ENCODE results near the gene ZBTB7C. TPM values are rescaled to one million over a fixed set of nuclear protein-coding genes. Genes with fewer than 3 reads are reported as not detected.

The ZBTB7C gene
- total RNA-seq, 1 experiment from 2014 or later = 0.18 TPM

GRCh38 chr18:48303883-48304282 is 105.3 kb downstream of the ZBTB7C start:
- Histone ChIP-seq H3K4me3 (ENCODE audit: low read depth, low read length) (no peak overlapping the region), H3K9me3 (no peaks in the 10 kb centered on the region), H3K36me3 (ENCODE audit: control insufficient read depth, insufficient read depth, low read length) (no peaks in the 10 kb centered on the region), H3K27me3 (replicated peaks; ENCODE audit: control insufficient read depth, insufficient read depth, low read length) (no peaks in the 10 kb centered on the region), H3K4me1 (no peaks in the 10 kb centered on the region)
- BruUV-seq (replicated peaks) = no TSS peak
- Mint-ChIP-seq H3K36me3 (ENCODE audit: insufficient read depth, unreplicated experiment) (no peaks in the 10 kb centered on the region), H3K27ac (ENCODE audit: unreplicated experiment) (no peak overlapping the region), H3K4me1 (ENCODE audit: low read depth, unreplicated experiment) (no peaks in the 10 kb centered on the region), H3K4me3 (ENCODE audit: unreplicated experiment) (no peak overlapping the region), H3K27me3 (ENCODE audit: insufficient read depth, unreplicated experiment) (no peaks in the 10 kb centered on the region), H3K9me3 (ENCODE audit: unreplicated experiment) (no peaks in the 10 kb centered on the region)
- intact Hi-C loops (cut with micrococcal nuclease; ENCODE audit: unreplicated experiment) = no loop called here
- TF ChIP-seq, protein P1, sequence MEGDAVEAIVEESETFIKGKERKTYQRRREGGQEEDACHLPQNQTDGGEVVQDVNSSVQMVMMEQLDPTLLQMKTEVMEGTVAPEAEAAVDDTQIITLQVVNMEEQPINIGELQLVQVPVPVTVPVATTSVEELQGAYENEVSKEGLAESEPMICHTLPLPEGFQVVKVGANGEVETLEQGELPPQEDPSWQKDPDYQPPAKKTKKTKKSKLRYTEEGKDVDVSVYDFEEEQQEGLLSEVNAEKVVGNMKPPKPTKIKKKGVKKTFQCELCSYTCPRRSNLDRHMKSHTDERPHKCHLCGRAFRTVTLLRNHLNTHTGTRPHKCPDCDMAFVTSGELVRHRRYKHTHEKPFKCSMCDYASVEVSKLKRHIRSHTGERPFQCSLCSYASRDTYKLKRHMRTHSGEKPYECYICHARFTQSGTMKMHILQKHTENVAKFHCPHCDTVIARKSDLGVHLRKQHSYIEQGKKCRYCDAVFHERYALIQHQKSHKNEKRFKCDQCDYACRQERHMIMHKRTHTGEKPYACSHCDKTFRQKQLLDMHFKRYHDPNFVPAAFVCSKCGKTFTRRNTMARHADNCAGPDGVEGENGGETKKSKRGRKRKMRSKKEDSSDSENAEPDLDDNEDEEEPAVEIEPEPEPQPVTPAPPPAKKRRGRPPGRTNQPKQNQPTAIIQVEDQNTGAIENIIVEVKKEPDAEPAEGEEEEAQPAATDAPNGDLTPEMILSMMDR (IDR thresholded peaks at IDR 0.05; ENCODE audit: insufficient read depth in 1 of 2, low read depth in 1 of 2, low read length in 1 of 2, severe bottlenecking in 1 of 2, unreplicated experiment in 1 of 2) = no peak
- ChIA-PET POLR2A (no interaction called here), CTCF (no interaction called here)
- no peak for DNase-seq

DNA sequence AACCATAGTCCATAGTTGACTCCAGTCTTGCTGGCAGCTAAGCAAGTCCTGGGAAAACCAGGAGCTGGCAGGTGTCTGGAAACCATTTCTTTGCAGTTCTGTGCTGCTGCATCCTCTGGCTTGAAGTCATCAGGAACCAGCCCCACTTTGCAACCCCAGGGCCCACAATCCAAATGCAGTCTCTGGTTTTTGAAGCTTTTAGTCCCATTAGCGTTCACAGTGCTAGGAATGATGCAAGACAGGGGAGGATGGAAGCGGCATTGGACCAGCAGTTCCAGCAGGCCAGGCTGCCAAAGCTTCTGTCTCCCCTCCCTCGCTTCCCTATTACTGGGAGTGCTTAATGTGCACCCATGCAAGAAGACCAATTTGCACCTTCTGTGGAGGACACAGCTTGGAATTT is 106.4 kb downstream of the ZBTB7C start:
- TF ChIP-seq, protein P1 (IDR thresholded peaks at IDR 0.05; ENCODE audit: insufficient read depth in 1 of 2, low read depth in 1 of 2, low read length in 1 of 2, severe bottlenecking in 1 of 2, unreplicated experiment in 1 of 2) = no peak
- Histone ChIP-seq H3K27me3 (replicated peaks; ENCODE audit: control insufficient read depth, insufficient read depth, low read length) (no peaks in the 10 kb centered on the region), H3K4me1 (no peaks in the 10 kb centered on the region), H3K9me3 (no peaks in the 10 kb centered on the region), H3K4me3 (ENCODE audit: low read depth, low read length) (no peak overlapping the region), H3K36me3 (ENCODE audit: control insufficient read depth, insufficient read depth, low read length) (no peaks in the 10 kb centered on the region)
- CTCF ChIA-PET = no interaction called here
- intact Hi-C loops (cut with micrococcal nuclease; ENCODE audit: unreplicated experiment) = no loop called here
- Mint-ChIP-seq H3K9me3 (ENCODE audit: unreplicated experiment) (no peaks in the 10 kb centered on the region), H3K27me3 (ENCODE audit: insufficient read depth, unreplicated experiment) (no peaks in the 10 kb centered on the region), H3K27ac (ENCODE audit: unreplicated experiment) (no peak overlapping the region), H3K4me3 (ENCODE audit: unreplicated experiment) (no peak overlapping the region), H3K36me3 (ENCODE audit: insufficient read depth, unreplicated experiment) (no peaks in the 10 kb centered on the region), H3K4me1 (ENCODE audit: low read depth, unreplicated experiment) (no peaks in the 10 kb centered on the region)
- no peak for DNase-seq
- no TSS peak for BruUV-seq (replicated peaks)
- POLR2A ChIA-PET = no interaction called here

DNA sequence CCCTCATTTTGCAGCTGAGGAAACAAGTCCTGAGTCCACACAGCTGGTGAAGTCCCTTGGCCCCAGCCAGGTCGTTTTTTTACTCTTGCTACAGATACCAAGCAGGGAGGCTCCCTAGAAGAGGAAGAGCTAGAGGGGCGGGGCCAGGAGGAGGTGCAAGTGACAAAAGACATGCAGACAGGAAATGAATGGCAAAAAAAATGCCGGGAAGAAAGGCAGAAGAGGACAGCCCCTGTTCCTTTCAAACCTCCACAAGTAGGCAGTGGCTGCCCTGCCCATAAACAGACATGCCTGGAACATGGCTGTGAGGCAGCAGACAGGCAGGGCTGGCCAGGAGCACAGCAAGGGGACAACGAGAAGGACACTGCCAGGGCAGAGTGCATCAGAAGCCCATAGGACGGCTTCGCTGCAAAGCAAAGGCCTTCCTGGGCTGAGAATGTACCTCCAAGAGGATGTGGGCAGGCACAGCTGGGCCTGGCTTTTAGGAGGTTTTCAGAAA is 108.7 kb downstream of the ZBTB7C start:
- CTCF ChIA-PET = no interaction called here
- Mint-ChIP-seq H3K4me3 (ENCODE audit: unreplicated experiment) (no peak overlapping the region), H3K4me1 (ENCODE audit: low read depth, unreplicated experiment) (no peaks in the 10 kb centered on the region), H3K27me3 (ENCODE audit: insufficient read depth, unreplicated experiment) (no peaks in the 10 kb centered on the region), H3K9me3 (ENCODE audit: unreplicated experiment) (no peaks in the 10 kb centered on the region), H3K36me3 (ENCODE audit: insufficient read depth, unreplicated experiment) (no peaks in the 10 kb centered on the region), H3K27ac (ENCODE audit: unreplicated experiment) (peak overlapping the region; percentile 46)
- intact Hi-C loops (cut with micrococcal nuclease; ENCODE audit: unreplicated experiment) = no loop called here
- H3K4me1 ChIP-seq = no peaks in the 10 kb centered on the region
- no peak overlapping the region for H3K4me3 ChIP-seq (ENCODE audit: low read depth, low read length)
- TF ChIP-seq, protein P1 (IDR thresholded peaks at IDR 0.05; ENCODE audit: insufficient read depth in 1 of 2, low read depth in 1 of 2, low read length in 1 of 2, severe bottlenecking in 1 of 2, unreplicated experiment in 1 of 2) = no peak
- BruUV-seq (replicated peaks) = no TSS peak
- H3K36me3 ChIP-seq (ENCODE audit: control insufficient read depth, insufficient read depth, low read length) = no peaks in the 10 kb centered on the region
- POLR2A ChIA-PET = no interaction called here
- H3K9me3 ChIP-seq = no peaks in the 10 kb centered on the region
- no peak for DNase-seq
- H3K27me3 ChIP-seq (replicated peaks; ENCODE audit: control insufficient read depth, insufficient read depth, low read length) = no peaks in the 10 kb centered on the region
